ENCODE measurements around the gene ERH.

ERH gene

GRCh38 chr14:69408331-69408960, 10.3 kb upstream of the ERH start:
- H3K27ac ChIP-seq: no peak overlapping the region
- TF ChIP-seq, protein P1, sequence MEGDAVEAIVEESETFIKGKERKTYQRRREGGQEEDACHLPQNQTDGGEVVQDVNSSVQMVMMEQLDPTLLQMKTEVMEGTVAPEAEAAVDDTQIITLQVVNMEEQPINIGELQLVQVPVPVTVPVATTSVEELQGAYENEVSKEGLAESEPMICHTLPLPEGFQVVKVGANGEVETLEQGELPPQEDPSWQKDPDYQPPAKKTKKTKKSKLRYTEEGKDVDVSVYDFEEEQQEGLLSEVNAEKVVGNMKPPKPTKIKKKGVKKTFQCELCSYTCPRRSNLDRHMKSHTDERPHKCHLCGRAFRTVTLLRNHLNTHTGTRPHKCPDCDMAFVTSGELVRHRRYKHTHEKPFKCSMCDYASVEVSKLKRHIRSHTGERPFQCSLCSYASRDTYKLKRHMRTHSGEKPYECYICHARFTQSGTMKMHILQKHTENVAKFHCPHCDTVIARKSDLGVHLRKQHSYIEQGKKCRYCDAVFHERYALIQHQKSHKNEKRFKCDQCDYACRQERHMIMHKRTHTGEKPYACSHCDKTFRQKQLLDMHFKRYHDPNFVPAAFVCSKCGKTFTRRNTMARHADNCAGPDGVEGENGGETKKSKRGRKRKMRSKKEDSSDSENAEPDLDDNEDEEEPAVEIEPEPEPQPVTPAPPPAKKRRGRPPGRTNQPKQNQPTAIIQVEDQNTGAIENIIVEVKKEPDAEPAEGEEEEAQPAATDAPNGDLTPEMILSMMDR (conservative IDR thresholded peaks at IDR 0.05): no peak
- no peak for TF ChIP-seq ZFX (IDR thresholded peaks at IDR 0.05)

GRCh38 chr14:69405762-69406161, 7.7 kb upstream of the ERH start:
- TF ChIP-seq, protein P1 (conservative IDR thresholded peaks at IDR 0.05): no peak
- TF ChIP-seq ZFX (IDR thresholded peaks at IDR 0.05): no peak
- no peak overlapping the region for H3K27ac ChIP-seq

DNA sequence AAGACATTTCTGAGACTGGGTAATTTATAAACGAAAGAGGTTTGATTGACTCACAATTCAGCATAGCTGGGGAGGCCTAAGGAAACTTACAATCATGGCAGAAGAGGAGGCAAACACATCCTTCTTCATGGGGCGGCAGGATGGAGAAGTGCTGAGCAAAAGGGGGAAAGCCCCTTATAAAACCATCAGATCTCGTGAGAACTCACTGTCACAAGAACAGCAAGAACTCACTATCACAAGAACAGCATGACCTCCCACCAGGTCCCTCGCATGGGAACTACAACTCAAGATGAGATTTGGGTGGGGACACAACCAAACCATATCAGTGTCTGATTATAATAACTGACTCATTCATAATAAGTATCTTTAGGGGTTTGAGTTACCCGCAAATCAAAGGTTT, 6.8 kb upstream of the ERH start:
- no peak for TF ChIP-seq ZFX (IDR thresholded peaks at IDR 0.05)
- TF ChIP-seq, protein P1 (conservative IDR thresholded peaks at IDR 0.05): no peak
- H3K27ac ChIP-seq: no peak overlapping the region

DNA sequence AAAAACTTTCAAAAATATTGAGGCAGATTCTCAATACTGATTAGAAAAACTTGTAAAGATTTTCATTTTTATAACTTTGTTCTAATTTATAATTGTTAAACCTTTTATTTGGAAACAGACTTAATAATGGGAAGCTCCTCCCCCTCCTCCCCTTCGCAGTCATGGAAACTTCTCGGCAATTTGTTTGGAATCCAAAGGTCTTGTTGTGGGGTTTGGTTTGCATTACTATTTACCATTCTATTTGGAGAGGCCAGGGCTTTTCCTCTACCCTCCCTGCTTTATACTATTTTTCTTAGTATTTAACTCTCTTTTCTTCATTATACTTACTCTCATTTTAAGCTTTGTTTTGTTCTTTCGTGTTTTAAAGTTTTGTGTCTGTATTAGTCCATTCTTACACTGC, 6.4 kb upstream of the ERH start:
- TF ChIP-seq, protein P1 (conservative IDR thresholded peaks at IDR 0.05): no peak
- no peak for TF ChIP-seq ZFX (IDR thresholded peaks at IDR 0.05)
- no peak overlapping the region for H3K27ac ChIP-seq

GRCh38 chr14:69401841-69402240, 3.7 kb upstream of the ERH start:
- TF ChIP-seq, protein P1 (conservative IDR thresholded peaks at IDR 0.05): no peak
- TF ChIP-seq ZFX (IDR thresholded peaks at IDR 0.05): no peak
- no peak overlapping the region for H3K27ac ChIP-seq

GRCh38 chr14:69400154-69400553, 2.1 kb upstream of the ERH start:
- TF ChIP-seq ZFX (IDR thresholded peaks at IDR 0.05): no peak
- TF ChIP-seq, protein P1 (conservative IDR thresholded peaks at IDR 0.05): no peak
- no peak overlapping the region for H3K27ac ChIP-seq

- H3K27ac ChIP-seq: no peak overlapping the region
- TF ChIP-seq, protein P1 (conservative IDR thresholded peaks at IDR 0.05): no peak
- TF ChIP-seq ZFX (IDR thresholded peaks at IDR 0.05): no peak
Measured at GRCh38 chr14:69399750-69400149, 1.7 kb upstream of the ERH start.

Measured in C4-2B (cell line).